Measurements from ENCODE around the gene MAT2A.

DNA sequence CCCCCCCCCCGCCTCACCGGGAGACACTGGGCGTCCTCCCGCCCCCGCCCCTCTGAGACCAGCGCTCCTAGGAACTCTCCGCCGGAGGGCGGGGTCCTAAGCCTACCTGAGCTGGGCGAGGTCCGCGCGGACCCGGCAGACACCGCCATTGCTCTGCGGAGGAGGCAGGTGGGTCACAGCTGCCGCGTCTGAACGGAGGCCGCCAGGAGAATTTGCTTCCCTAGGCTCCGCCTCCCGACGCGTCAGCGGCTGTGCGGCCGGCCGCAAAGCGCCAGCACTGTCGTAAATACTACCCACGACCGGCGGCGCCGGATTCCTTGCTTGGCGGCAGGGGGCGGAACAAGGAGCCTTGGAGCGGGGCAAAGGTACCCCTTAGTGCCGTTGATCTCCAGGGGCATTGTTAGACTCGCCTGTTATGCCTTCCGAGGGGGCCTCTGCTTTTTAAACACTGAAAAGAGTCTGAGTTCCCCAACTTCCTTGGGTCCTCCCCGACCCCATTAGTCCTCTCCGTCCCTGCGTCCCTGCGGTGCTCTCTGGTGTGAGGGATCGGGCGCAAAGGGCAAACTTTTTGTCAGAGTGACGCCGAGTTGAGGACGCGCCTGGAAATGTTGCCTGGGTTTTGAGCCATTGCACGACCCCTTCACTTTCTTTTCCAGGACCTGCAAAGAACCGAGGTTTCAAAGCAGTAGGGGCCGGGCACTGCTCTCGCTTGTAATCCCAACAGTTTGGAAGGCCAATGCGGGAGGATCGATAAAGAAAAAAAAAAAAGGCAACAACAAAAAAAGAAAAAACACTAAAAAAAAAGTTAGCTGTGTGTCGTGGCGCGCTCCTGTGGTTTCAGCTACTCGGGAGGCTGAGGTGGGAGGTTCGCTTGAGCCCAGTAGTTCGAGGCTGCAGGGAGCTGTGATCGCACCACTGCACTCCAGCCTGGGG lies 22.6 kb downstream of the MAT2A start, which contains the start of gene GGCX:
- TF ChIP-seq EZH2 (IDR thresholded peaks at IDR 0.05) (no peak), CEBPB (IDR thresholded peaks at IDR 0.05; ENCODE audit: low read depth) (no peak; the same call in 1 of the 2 replicates), RAD21 (IDR thresholded peaks at IDR 0.05; ENCODE audit: low read depth) (peak; percentile 25; the same call in 1 of the 2 replicates), JUND (IDR thresholded peaks at IDR 0.05) (no peak)

All from HCT116 (cell line).